ENCODE data around the gene KCTD21.
A peak's percentile ranks its signal among the peaks of the same experiment; 100 is the strongest.

The KCTD21 gene

DNA sequence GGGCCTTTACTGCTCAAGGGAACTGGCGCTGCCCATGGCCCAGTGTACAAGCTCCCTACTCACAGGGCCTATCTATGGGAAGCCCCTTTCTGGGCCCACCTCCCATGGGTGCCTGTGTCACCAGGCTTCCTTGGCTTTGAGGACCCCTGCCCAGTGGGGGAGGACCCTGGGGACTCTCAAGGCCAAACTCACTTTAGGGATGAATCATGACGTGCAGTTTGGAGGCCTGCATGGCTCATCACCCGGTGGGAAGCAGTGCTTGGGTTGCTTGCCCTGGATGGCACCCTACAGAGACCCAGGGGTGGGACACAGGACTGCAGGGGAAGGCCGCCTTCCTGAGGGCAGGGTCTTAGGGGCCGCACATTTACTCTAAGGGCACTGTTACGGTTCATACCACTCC, 16.5 kb downstream of the KCTD21 start:
- Histone ChIP-seq H3K9me3 (ENCODE audit: control insufficient read depth, low read length) (no peaks in the 10 kb centered on the region), H3K36me3 (ENCODE audit: control insufficient read depth, insufficient read depth, low read length) (peaks cover 24% of the 10 kb centered on the region), H3K27ac (ENCODE audit: low read depth, low read length, severe bottlenecking) (no peak overlapping the region), H3K4me1 (ENCODE audit: control insufficient read depth, insufficient read depth, low read length, poor library complexity, severe bottlenecking) (peaks cover 22% of the 10 kb centered on the region), H3K4me3 (ENCODE audit: extremely low read depth, insufficient read depth, low read length, poor library complexity, severe bottlenecking) (no peak overlapping the region)
- WGBS, 2 experiments (ENCODE audit: insufficient coverage in 2 of 2) = 97 to 98% methylated on average over 5 to 6 of the region's 6 CpGs

DNA sequence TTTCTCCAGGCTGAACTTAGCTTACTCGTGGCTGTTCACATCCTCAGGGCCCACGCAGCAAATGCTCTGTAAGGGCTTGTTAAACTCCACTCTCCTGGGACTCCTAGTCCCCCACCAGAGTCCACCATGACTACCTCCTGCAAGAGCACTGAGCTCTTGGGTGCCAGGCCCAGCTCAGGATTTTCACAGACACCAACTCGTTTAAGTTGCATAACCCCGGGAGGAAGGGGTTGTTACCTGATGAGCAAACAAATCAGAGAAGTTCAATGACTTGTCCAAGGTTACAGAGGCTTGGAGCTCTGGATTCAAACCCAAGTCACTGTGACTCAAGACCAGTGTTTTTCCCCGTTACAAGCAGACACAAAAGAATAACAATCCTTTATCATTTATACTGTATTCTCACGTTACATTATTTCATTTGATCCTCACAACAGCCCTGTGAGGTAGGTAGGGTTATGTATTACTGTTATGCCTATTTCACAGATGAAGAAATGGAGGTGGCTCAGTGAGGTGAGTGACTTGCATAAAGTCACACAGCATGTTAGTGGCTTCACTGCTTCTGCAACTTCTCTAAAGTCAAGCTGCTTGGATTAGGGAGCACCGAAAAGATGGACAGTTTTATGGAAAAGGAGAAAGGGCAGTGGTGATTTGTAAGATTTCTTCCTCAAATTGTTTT, 17.4 kb downstream of the KCTD21 start:
- Histone ChIP-seq H3K27ac (ENCODE audit: low read depth, low read length, severe bottlenecking) (no peak overlapping the region), H3K9me3 (ENCODE audit: control insufficient read depth, low read length) (no peaks in the 10 kb centered on the region), H3K4me3 (ENCODE audit: extremely low read depth, insufficient read depth, low read length, poor library complexity, severe bottlenecking) (no peak overlapping the region), H3K36me3 (ENCODE audit: control insufficient read depth, insufficient read depth, low read length) (peaks cover 23% of the 10 kb centered on the region), H3K4me1 (ENCODE audit: control insufficient read depth, insufficient read depth, low read length, poor library complexity, severe bottlenecking) (peaks cover 28% of the 10 kb centered on the region)
- WGBS, 2 experiments (ENCODE audit: insufficient coverage in 2 of 2) = 85 to 93% methylated on average over 4 to 6 of the region's 7 CpGs

GRCh38 chr11:78170413-78170812, 18.0 kb downstream of the KCTD21 start:
- no peak overlapping the region for H3K4me3 ChIP-seq (ENCODE audit: extremely low read depth, insufficient read depth, low read length, poor library complexity, severe bottlenecking)
- H3K4me1 ChIP-seq (ENCODE audit: control insufficient read depth, insufficient read depth, low read length, poor library complexity, severe bottlenecking) = peaks cover 28% of the 10 kb centered on the region
- H3K27ac ChIP-seq (ENCODE audit: low read depth, low read length, severe bottlenecking) = no peak overlapping the region
- 97 to 98% methylated on average over 10 to 11 of the region's 11 CpGs for WGBS, 2 experiments (ENCODE audit: insufficient coverage in 2 of 2)
- H3K9me3 ChIP-seq (ENCODE audit: control insufficient read depth, low read length) = no peaks in the 10 kb centered on the region
- H3K36me3 ChIP-seq (ENCODE audit: control insufficient read depth, insufficient read depth, low read length) = peaks cover 23% of the 10 kb centered on the region

GRCh38 chr11:78168539-78169477, 19.6 kb downstream of the KCTD21 start:
- 79 to 88% methylated on average over 13 to 15 of the region's 17 CpGs for WGBS, 2 experiments (ENCODE audit: insufficient coverage in 2 of 2)
- peaks cover 28% of the 10 kb centered on the region for H3K4me1 ChIP-seq (ENCODE audit: control insufficient read depth, insufficient read depth, low read length, poor library complexity, severe bottlenecking)
- no peaks in the 10 kb centered on the region for H3K9me3 ChIP-seq (ENCODE audit: control insufficient read depth, low read length)
- H3K4me3 ChIP-seq (ENCODE audit: extremely low read depth, insufficient read depth, low read length, poor library complexity, severe bottlenecking) = no peak overlapping the region
- H3K36me3 ChIP-seq (ENCODE audit: control insufficient read depth, insufficient read depth, low read length) = peaks cover 16% of the 10 kb centered on the region
- peak overlapping the region; percentile 78 for H3K27ac ChIP-seq (ENCODE audit: low read depth, low read length, severe bottlenecking)

DNA sequence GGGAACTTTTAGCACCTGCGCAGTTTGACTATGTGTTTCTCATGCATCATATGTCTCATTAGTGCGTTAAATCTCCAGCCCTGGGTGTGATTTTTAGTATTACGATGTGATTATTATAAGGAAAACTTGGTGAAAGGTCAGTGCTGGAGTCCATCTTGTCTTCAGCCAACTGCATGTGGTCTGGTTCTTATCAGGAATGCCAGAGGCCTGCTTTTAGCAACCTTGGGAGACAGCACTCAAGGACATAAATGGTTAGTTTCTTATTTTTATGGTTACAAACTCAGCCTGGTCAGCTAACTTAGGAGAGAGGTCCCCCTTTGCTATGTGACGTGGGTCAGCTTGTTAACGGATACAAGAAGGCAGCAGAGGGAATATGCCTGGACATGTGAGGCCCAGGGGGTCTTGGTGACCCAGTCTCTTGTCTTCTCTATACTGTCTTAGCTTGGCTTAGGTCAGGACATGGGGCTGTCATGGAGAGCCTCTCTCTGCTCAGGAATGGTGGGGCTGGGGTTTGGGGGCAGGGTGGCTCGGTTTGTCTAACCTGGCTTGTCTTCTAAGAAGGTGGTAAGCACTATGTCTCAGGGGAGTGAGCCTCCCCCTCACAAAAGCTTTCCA, 21.5 kb downstream of the KCTD21 start:
- WGBS, 2 experiments (ENCODE audit: insufficient coverage in 2 of 2) = 95 to 96% methylated on average over 5 of the region's 6 CpGs
- Histone ChIP-seq H3K27ac (ENCODE audit: low read depth, low read length, severe bottlenecking) (peak overlapping the region; percentile 74), H3K9me3 (ENCODE audit: control insufficient read depth, low read length) (no peaks in the 10 kb centered on the region), H3K4me1 (ENCODE audit: control insufficient read depth, insufficient read depth, low read length, poor library complexity, severe bottlenecking) (peaks cover 28% of the 10 kb centered on the region), H3K36me3 (ENCODE audit: control insufficient read depth, insufficient read depth, low read length) (peaks cover under 1% of the 10 kb centered on the region), H3K4me3 (ENCODE audit: extremely low read depth, insufficient read depth, low read length, poor library complexity, severe bottlenecking) (no peak overlapping the region)

- Histone ChIP-seq H3K36me3 (ENCODE audit: control insufficient read depth, insufficient read depth, low read length) (no peaks in the 10 kb centered on the region), H3K27ac (ENCODE audit: low read depth, low read length, severe bottlenecking) (no peak overlapping the region), H3K4me3 (ENCODE audit: extremely low read depth, insufficient read depth, low read length, poor library complexity, severe bottlenecking) (no peak overlapping the region), H3K9me3 (ENCODE audit: control insufficient read depth, low read length) (no peaks in the 10 kb centered on the region), H3K4me1 (ENCODE audit: control insufficient read depth, insufficient read depth, low read length, poor library complexity, severe bottlenecking) (peaks cover 24% of the 10 kb centered on the region)
- WGBS, 2 experiments (ENCODE audit: insufficient coverage in 2 of 2) = 80 to 100% methylated on average over 1 of the region's 2 CpGs
Observed at GRCh38 chr11:78164471-78164870, 24.0 kb downstream of the KCTD21 start.

- WGBS, 2 experiments (ENCODE audit: insufficient coverage in 2 of 2) = 90 to 100% methylated on average over 2 of the region's 2 CpGs
- H3K4me3 ChIP-seq (ENCODE audit: extremely low read depth, insufficient read depth, low read length, poor library complexity, severe bottlenecking) = no peak overlapping the region
- H3K27ac ChIP-seq (ENCODE audit: low read depth, low read length, severe bottlenecking) = no peak overlapping the region
- H3K9me3 ChIP-seq (ENCODE audit: control insufficient read depth, low read length) = no peaks in the 10 kb centered on the region
- peaks cover 25% of the 10 kb centered on the region for H3K4me1 ChIP-seq (ENCODE audit: control insufficient read depth, insufficient read depth, low read length, poor library complexity, severe bottlenecking)
- H3K36me3 ChIP-seq (ENCODE audit: control insufficient read depth, insufficient read depth, low read length) = no peaks in the 10 kb centered on the region
Observed at GRCh38 chr11:78163828-78164227, 24.6 kb downstream of the KCTD21 start.

GRCh38 chr11:78161962-78162371, 26.5 kb downstream of the KCTD21 start:
- Histone ChIP-seq H3K27ac (ENCODE audit: low read depth, low read length, severe bottlenecking) (no peak overlapping the region), H3K9me3 (ENCODE audit: control insufficient read depth, low read length) (no peaks in the 10 kb centered on the region), H3K4me3 (ENCODE audit: extremely low read depth, insufficient read depth, low read length, poor library complexity, severe bottlenecking) (no peak overlapping the region), H3K4me1 (ENCODE audit: control insufficient read depth, insufficient read depth, low read length, poor library complexity, severe bottlenecking) (peaks cover 15% of the 10 kb centered on the region), H3K36me3 (ENCODE audit: control insufficient read depth, insufficient read depth, low read length) (no peaks in the 10 kb centered on the region)
- 88 to 91% methylated on average over 2 to 4 of the region's 5 CpGs for WGBS, 2 experiments (ENCODE audit: insufficient coverage in 2 of 2)

GRCh38 chr11:78161346-78161745, 27.1 kb downstream of the KCTD21 start:
- Histone ChIP-seq H3K4me1 (ENCODE audit: control insufficient read depth, insufficient read depth, low read length, poor library complexity, severe bottlenecking) (peaks cover 11% of the 10 kb centered on the region), H3K4me3 (ENCODE audit: extremely low read depth, insufficient read depth, low read length, poor library complexity, severe bottlenecking) (no peak overlapping the region), H3K27ac (ENCODE audit: low read depth, low read length, severe bottlenecking) (no peak overlapping the region), H3K9me3 (ENCODE audit: control insufficient read depth, low read length) (no peaks in the 10 kb centered on the region), H3K36me3 (ENCODE audit: control insufficient read depth, insufficient read depth, low read length) (no peaks in the 10 kb centered on the region)
- 80 to 92% methylated on average over 1 to 2 of the region's 2 CpGs for WGBS, 2 experiments (ENCODE audit: insufficient coverage in 2 of 2)

DNA sequence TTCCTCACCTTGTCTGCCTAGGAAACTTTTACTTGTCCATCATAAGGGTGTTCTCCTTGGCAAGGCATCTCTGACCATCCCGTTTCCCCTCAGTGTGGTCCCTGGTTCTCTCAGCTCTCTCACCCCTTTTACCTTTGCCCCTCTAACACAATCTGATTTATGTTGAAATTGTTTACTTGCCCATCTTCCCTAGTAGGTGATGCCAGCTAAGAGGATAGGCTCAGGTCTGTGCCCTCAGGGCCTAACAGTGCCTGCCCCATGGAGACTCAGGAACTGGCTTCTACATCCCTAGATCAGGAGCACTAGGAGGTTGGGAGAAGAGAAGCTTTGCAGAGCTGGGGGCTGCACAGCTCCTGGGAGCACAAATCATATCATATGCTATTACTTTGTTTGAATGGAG, 27.9 kb downstream of the KCTD21 start:
- no CpG with 5 or more reads among the region's 1 CpG for WGBS, 2 experiments (ENCODE audit: insufficient coverage in 2 of 2)
- H3K4me3 ChIP-seq (ENCODE audit: extremely low read depth, insufficient read depth, low read length, poor library complexity, severe bottlenecking) = no peak overlapping the region
- no peak overlapping the region for H3K27ac ChIP-seq (ENCODE audit: low read depth, low read length, severe bottlenecking)
- H3K36me3 ChIP-seq (ENCODE audit: control insufficient read depth, insufficient read depth, low read length) = no peaks in the 10 kb centered on the region
- peaks cover 15% of the 10 kb centered on the region for H3K4me1 ChIP-seq (ENCODE audit: control insufficient read depth, insufficient read depth, low read length, poor library complexity, severe bottlenecking)
- H3K9me3 ChIP-seq (ENCODE audit: control insufficient read depth, low read length) = no peaks in the 10 kb centered on the region
